ENCODE data around the gene EME1.

DNA sequence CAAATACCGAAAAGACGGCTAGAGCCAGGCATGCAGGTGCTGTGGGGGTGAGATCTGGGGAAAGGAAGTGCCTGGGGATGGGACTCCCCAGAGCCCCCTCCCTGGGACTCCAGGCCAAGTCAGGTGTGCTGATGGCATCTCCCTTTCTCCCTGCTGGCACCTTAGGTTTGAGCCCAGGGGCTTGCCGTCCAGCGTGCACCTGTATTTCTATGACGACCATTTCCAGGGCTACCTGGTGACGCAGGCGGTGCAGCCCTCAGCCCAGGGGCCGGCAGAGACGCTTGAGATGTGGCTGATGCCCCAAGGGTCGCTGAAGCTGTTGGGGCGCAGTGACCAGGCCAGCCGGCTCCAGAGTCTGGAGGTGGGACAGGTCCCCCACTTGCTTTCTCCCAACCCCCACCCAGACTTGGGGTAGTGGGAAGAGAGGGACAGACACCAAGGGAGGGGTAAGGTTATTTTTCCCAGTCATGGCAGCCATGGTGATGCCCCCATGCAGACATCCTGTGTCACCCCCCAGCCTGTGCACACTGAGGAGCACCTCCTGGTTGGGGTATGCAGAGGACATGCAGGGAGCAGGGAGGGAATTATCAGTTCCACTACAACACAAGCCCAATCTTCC is 16.0 kb upstream of the EME1 start:
- TF ChIP-seq, protein P1, sequence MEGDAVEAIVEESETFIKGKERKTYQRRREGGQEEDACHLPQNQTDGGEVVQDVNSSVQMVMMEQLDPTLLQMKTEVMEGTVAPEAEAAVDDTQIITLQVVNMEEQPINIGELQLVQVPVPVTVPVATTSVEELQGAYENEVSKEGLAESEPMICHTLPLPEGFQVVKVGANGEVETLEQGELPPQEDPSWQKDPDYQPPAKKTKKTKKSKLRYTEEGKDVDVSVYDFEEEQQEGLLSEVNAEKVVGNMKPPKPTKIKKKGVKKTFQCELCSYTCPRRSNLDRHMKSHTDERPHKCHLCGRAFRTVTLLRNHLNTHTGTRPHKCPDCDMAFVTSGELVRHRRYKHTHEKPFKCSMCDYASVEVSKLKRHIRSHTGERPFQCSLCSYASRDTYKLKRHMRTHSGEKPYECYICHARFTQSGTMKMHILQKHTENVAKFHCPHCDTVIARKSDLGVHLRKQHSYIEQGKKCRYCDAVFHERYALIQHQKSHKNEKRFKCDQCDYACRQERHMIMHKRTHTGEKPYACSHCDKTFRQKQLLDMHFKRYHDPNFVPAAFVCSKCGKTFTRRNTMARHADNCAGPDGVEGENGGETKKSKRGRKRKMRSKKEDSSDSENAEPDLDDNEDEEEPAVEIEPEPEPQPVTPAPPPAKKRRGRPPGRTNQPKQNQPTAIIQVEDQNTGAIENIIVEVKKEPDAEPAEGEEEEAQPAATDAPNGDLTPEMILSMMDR (IDR thresholded peaks at IDR 0.05; ENCODE audit: low read length), result no peak
- no peak for TF ChIP-seq EZH2 (IDR thresholded peaks at IDR 0.05; ENCODE audit: borderline replicate concordance, low read length)

Measured in OCI-LY1 (cell line).